Measurements from ENCODE around the gene KCNMA1.
"Not testable (repeated sequence)": the region's sequence is repeated elsewhere in the genome, so short reads cannot be mapped to it uniquely, and the experiment has no call there.

Gene KCNMA1

DNA sequence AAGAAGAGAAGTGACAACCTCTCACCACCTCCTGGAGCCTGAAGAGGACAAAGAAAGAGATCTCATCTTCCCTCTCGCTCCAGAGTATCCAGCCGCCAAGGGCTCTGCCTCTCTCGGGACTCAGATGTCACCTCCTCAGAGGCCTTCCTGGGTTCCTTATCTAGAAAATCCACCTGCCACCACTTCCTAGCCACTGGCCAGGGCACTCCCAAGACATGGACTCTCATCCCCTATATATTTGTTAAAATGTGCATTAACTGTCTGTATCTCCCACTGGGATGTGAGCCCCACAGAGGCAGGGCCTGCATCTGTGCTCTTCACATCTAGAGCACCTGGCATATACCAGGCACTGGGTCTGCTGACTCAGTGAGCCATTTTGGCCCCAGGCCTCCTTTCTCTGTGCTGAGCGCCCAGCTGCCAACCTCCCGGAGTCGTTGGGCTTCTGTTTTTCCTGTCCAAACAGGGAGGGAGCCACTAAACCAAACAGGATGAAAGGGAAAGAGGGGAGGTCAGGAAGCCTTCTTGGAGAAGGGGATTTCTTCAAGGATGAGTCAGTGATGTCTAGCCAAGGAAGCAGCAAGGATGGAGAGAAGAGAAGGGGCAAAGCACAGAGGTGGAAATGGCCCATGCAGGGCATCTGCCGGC lies 58.9 kb downstream of the KCNMA1 start:
- no peak for DNase-seq

DNA sequence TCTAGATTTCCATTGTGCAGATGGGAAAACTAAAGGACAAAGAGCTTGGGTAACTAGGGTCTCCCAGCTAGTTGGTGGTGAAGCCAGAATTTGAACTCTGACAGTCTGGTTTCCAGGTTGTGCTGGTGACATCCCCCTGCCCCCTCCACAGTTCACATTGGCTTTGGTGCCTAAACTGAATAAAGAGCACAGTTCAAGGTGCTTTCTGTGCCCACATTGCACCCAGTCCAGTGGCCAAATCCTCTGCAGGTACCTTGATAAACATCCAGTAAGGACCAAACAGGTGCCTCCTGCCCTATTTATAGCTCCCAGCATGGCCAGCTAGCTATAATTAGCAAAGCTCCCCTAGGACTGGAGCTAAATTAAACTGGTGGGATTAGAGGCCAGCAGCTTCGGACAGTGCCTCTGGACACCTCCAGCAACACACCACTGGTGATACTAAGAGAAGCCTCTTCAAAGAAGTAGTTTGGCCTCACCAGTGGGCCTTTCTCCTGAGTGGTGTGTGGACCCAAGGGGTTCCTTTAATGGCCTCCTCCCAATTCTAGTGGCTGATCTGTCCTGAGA lies 59.9 kb downstream of the KCNMA1 start:
- no peak for DNase-seq

DNA sequence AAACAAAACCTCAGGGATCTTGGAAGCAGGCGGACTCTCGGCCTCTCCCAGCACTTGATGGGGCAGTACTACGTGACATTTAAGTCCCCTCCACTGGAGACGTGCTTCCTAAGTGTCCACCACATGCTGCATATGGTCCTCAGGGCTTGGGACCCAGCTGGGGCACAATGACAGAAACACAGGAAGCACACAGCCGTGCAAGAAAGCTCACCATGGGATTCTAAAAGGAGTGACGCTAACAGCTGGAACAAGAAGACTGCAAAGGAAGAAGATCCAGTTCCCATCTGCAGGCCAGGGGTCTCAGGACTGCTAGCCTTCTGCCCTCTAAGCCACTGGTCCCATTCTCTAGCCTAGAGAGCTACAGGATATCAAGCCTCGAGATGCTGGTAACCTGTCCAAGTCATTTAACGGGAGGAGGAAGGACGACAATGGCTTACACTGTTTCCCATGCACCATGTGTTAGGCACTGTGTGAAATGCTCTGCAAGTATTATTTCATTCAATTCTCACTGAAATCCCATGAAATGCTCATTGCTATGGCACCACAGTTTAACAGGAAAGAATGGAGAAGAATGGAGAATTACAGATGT lies 61.1 kb downstream of the KCNMA1 start:
- DNase-seq, result no peak

DNA sequence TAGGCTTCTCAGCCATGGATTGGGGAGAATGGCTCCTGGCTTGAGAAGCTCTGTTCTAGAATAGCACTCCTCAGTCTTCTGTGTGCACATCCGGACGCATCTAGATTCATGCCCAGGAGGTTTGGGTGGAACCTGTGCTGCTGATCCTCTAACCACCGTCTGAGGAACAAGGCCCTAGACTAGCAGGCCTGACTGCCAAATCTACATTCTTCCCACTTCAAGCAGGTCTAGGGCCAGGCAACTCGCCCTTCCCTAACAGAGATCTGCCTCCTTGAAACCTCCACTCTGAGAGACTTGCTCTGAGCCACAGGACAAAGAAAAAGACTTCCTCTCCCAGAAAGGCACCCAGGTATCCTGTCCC lies 61.6 kb downstream of the KCNMA1 start:
- DNase-seq, result no peak

DNA sequence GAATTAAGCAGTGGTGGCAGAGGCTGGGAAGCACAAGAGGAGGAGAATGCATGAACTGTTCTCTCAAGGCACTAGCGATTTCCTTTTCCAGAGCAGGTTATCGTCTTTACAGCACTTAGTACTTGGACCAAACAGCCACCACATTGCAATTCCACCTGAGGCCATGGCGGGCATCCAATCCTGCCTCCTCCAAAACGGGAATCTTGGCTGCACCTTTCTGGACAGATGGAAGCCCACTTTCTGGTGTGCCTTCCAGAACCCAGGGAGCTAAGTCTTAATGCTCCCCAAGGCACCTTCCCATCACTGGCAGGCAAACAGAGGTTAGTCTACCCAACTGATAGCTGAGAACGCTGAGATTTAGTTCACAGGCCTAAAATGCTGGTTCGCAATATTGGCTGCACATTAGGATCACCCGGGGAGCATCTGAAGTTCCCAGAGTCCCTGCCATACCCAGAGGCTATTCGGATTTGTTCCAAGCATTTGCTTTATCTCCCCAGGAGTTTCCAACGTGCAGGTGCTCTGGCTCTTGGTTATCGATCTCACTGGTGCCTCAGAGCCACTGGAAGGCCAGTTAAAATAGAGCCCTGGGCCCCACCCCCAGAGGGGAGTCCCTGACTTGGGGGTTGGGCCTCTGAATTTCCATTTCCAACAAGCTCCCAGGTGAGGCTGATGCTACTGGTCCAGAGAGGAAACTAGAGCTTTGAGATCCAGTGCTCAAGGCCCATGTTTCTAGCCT lies 62.2 kb downstream of the KCNMA1 start:
- DNase-seq, result no peak

DNA sequence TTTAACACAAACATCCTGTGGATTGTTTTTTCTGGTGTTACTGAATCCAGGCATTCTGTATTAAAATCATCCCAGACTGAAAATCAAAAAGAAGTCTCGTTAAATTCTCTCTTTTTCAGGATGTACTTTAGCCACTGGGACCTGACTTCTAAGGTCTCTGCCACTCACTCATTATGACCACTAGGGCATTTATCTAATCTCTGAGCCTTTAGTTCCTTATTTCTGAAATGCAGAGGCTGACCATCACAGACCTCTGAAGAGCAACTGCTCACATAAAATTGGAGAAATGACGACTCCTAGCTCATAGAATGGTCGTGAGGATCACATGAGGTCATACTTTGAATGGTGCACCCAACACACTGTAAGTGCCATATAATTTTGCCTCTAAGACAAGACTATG lies 63.2 kb downstream of the KCNMA1 start:
- peak; percentile 66 for DNase-seq

DNA sequence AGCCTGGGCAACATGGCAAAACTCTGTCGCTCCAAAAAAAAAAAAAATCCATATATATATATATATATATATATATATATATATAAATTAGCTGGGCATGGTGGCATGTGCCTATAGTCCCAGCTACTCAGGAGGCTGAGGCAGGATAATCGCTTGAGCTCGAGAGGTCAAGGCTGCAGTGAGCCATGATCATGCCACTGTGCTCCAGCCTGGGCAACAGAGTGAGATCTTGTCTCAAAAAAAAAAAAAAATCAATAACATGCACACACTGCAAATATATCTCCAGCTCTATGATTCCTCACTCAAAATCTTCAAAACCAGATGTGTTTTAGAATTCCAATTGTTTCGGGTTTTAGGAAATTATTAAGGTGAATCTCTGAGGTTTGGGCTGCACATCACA lies 65.1 kb downstream of the KCNMA1 start:
- not testable (repeated sequence) for DNase-seq

DNA sequence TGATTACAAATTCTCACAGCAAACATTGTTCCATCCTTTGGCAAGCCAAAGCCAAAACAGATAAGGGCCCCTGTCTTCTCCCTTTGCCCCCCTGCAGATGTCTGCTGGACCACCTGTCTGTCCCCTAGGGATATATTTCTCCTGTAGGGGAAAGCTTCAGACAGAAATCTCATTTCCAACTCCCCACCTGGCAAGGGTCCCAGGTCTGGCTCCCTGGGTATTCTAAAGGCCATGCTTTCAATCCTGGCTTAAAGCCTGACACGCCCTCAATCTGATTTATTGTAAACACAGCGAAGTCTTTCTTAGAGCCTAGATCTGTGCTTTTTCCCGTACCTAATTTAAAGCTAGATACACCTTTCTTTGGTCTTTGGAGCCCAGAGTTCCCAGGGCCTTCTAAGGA lies 66.1 kb downstream of the KCNMA1 start:
- DNase-seq, result no peak

DNA sequence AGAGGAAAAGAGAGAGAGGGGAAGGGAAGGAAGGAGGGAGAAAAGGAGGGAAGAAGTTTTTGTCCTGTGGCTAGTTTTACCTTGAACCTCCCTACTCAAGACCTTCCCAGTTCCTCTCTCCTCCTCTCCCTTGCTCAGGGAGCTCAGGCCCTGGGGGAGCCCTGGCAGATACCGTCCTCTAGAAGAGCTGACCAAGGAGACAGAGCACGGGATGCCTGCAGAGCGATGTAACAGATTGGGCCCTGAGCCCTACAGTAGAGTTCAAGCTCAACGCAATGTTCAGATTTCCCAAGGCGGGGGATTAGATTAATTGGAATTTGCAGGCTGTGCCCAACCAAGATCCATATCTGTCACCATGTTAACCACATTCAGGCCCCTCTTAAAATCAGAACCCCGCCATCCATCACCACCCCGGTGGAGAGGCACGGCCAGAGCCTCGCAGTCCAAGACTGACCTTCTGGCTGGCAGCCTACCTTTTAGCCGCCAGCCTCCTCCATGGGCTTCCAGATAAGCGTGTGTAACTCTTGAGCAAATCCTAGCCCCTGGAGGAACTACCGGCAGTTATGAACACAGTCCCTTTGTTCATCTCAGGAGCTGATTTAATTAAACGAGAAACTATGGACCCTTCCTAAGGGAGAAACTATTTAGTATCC lies 70.6 kb downstream of the KCNMA1 start:
- DNase-seq, result no peak

DNA sequence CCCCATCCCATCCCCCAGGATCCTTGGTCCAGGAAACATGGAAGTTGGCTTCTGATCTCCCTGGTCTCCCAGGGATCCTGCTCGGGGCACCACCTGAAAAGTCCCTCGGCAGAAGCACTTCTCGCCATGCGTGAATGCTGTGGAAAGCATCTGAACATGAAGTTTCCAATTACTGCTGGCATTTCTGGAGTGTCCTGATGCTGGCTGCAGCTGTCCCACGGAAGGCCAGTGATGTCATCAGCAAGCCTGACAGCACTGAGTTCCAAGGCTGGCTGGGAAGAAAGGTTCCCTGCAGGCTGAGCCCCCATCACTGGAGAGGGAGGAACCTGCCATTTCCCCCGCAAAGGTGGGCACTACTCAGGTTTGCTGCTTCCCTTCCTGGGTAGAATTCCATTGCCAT lies 71.4 kb downstream of the KCNMA1 start:
- DNase-seq, result no peak

DNA sequence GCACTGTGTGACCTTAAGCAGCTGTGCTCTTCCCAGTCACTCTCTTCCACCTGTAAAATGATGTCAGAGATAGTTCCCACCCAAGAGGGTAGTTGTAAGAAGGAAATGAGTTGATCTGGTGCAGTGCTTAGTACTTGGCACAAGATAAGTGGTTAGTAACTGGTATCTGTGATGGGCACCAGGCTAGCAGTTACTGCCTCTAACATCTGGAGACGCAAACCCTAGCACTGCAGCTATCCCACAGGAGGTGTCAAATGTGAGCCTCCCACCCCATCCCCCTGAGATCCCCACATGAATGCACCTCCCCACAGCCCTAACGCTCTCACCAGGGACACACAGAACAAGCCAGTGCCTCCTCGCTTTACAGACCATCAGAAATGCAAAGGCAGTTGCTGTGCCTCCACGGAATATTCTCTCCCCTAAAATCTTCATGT lies 72.0 kb downstream of the KCNMA1 start:
- no peak for DNase-seq

DNA sequence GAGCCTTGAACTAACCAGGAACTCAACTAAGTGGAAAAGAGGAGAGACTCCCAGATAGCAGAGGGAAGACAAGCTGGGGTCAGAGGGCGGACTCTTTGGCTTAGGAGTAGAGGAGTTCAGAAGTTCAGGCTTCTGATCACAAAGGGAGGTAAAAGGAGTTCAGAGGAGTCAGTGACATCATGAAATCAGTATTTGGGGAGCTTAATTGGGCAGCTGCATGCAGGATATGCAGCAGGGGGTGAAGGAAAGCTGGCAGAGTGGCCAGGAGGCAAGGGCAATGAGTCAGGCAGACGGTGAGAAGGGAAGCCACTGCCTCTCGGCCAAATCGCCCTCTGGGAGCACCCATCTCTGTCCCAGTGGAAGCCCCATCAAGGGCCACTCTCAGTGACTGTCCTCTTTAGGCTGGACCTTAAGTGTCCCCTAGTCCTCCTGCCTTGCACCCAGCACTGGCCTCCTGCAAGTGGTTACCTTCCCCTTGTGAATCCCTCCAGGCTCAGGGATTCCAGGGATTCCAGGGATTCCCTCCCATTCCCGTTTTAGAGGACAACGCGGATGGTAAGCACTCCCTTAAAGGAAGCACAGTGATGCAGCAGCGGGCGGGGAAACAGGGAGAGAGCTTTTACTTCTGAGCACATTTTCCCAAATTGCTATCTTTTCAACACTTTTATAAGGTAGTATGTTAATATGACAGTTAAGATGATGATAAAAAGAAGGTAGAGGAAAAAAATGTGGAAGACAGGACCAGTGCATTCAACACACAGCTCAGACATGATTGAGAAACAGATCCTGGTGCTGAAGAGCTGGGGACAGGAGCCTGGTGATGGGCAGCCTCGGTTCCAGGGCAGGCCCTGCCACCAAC lies 72.6 kb downstream of the KCNMA1 start:
- DNase-seq, result no peak

DNA sequence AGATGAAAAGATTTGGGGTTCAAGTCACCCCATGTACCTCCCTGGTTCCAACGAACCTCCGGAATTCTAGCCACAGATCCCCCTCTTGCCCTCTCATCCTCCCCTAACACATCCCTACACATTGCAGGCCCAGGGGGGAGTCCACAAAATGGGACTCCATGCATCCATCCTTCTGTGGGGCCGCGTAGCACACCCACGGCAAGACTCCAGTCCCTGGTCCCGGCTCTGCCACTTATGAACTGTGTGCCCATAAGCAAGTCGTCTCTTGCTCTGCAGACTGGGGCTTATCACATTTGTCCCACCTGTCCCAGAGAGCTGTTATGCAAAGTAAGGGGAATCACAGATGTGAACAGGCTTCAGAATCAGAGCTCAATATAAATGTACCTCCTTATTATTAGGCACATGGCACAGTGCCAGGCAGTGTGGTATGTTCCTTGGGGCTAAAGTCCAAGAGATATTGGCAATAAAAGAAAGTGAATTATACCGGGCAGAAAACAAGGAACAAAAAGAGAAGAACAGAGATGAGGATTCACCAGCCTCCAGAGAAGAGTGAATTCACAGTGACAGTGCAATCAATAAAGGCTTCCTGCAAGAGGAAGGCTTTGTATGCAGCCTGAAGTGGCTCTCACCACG lies 73.9 kb downstream of the KCNMA1 start:
- DNase-seq, result no peak

DNA sequence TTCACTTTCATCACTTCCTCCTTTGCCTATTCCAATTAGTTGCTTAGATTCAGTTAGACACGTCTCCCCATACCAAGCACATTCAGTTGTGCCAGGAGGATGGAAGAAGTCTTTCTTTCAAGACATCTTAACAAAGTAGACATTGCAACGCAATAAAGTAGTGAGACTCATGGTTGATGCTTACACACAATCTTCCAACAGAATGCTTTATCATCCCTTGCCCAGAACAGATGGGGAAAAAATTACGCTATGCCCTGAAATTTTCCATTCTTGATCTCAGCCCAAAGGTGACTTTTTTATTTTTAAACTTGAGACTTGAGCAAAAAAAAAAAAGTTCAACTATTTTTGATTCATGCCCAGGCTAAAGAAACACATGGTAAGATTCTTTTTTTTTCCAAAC lies 74.9 kb downstream of the KCNMA1 start:
- no peak for DNase-seq

DNA sequence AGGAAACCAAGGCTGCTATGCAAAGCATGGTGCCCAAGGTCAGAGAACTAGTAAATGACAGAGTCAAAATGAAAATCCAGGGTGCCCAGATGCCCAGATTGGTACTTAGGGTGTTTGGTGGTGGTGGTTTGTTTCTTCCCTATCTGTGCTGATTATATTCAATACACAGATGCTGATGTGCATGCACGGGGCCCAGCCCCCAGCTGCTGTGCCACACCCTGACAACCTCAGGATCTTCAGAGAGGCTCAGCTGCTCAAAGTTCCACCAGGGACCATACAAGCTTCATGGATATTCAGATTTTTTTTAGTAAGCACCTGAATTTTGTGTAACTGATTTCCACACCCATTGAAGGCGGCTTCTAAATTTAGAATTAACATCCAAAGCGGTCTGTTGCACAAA lies 75.6 kb downstream of the KCNMA1 start:
- no peak for DNase-seq

DNA sequence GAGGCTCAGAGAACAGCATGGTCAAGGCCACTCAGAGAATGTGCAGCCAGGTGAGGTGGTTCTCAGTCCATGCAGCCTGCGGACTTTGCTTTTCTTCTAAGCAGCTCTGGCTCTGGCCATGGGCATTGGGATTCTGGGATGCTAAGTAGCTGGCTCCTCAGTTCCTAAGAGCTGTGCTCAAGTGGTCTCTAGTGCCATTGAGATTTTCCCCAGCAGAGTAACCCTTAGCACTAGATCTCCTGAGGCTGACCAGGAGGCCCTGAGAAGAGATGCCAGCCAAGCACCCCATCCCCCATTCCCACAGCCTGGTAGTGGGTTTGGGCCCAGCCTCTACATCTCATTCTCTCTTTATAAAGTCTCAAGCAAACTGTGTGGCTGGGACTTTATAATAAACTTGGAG lies 77.1 kb downstream of the KCNMA1 start:
- DNase-seq, result no peak

DNA sequence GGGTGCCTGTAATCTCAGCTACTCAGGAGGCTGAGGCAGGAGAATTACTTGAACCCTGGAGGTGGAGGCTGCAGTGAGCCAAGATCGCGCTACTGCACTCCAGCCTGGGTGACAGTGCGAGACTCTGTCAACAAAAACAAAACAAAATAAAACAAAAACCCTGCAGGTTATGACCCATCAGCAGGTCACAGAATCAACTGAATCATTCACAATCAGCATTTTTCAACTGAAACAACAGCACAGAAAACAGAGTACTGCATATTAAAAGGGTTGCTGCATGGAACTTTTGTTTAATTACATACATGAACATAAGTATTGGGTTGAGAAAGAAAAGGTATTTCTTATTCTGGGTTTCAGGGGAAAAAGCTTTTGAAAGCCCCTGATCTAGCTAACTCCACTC lies 77.6 kb downstream of the KCNMA1 start:
- no peak for DNase-seq

DNA sequence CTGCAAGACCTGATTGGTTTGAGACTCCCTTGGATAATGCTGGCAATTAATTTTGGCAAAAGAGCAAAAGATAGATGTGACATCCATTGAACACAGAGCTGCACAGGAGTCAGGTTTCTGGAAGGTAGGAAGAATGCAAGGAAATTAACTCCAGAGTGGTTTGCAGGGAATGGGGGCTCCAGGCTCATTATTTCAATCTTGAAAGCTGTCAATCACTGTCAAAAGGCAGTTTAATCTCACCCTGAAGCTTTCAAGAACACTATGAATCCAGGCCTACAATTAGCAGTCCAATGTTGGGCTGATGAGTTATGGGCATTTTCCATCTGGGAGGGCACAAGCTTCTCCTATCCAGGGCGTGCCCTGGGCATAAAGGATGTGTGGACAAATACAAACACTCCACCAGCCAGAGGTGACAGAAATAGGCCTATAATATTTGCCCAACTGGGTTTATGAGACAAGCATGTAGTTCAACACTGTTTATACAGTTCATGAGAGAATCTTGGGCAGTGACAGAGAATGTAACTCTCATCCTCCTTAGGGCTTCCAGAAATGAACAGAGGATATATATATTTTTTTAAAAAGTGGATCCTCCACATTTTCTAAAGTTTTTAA lies 80.5 kb downstream of the KCNMA1 start:
- no peak for DNase-seq

DNA sequence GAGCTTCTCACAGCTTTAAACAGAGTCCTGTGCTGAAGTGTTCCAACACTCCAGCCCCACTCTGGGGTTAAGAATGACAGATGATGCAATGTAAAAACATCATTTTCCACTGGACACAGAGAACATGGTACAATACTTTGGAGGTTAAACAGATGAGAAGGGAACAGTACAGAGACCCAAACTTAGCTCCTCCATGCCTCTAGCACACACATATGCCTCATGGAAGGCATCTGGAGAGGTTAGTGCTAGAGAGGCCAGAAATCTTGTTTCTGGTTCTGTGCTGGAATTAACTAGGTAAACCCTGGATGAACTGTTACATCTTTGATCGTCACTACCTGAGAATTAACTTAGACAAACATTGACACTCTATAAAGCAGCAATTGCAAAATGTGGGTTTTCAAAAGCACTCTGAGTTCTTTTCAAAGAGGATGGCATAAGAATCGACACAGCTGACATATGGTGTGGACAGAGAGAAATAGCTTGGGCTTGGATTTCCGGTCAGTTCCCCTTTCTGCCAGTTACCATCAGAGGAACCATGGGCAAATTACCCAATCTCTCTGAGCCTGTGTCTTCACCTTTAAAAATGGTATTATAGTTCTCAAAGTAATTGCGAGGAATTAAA lies 81.9 kb downstream of the KCNMA1 start:
- peak; percentile 68 for DNase-seq

DNA sequence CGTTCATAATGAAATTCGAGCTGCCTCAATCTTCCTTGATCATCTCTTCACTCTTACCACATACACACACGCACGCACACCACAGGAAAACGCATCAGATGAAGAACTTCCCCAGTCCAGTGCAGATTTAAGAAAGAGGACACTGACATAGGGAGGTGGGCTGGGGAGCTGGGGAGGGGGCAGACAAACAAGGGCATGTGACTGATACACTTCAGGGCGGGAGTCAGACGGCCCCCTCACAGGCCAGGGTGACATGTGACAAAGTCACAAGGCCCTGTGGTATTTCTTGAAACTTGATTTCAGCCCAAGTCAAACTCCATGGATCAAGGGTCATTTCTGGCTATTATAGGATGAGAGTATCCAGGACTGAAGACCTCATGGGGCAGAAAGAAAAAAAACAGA lies 82.6 kb downstream of the KCNMA1 start:
- DNase-seq, result peak; percentile 60

DNA sequence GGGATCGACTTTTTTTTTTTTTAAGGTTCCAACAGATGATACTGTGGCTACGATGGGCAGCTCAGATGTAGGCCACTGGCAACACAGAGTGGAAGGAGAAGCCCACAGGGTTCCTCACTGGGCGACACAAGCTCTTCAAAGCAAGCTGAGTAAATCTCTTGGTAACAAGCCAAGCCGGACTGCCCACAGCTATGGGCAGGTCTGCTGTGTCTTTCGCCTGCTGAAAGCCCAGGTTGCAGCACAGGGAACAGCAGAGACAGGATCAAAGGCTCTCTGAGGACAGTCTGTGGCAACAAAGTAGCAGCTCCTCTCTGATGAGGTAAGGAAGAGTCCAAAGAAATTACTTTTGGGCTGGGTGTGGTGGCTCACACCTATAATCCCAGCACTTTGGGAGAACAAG lies 83.6 kb downstream of the KCNMA1 start:
- DNase-seq, result no peak

Data from MV-4-11 (cell line).